Measurements from ENCODE around the gene PPP1R12B.
"Not testable (repeated sequence)": the region's sequence is repeated elsewhere in the genome, so short reads cannot be mapped to it uniquely, and the experiment has no call there.

Gene PPP1R12B

GRCh38 chr1:202585590-202585933 is 237.1 kb downstream of the PPP1R12B start:
- DNase-seq (ENCODE audit: low spot score) = no peak

GRCh38 chr1:202586018-202586821 is 237.7 kb downstream of the PPP1R12B start:
- DNase-seq (ENCODE audit: low spot score) = peak; percentile 68

GRCh38 chr1:202586871-202587270 is 238.4 kb downstream of the PPP1R12B start:
- DNase-seq (ENCODE audit: low spot score) = no peak

- no peak for DNase-seq (ENCODE audit: low spot score)
Observed at GRCh38 chr1:202587859-202588485, 239.5 kb downstream of the PPP1R12B start.

GRCh38 chr1:202588503-202589189 is 240.1 kb downstream of the PPP1R12B start:
- DNase-seq (ENCODE audit: low spot score) = peak; percentile 54

- DNase-seq (ENCODE audit: low spot score) = peak; percentile 84
Observed at GRCh38 chr1:202589190-202589930, 240.9 kb downstream of the PPP1R12B start.

GRCh38 chr1:202590126-202590525 is 241.6 kb downstream of the PPP1R12B start:
- peak; percentile 59 for DNase-seq (ENCODE audit: low spot score)

- peak; percentile 53 for DNase-seq (ENCODE audit: low spot score)
Observed at GRCh38 chr1:202590975-202591411, 242.5 kb downstream of the PPP1R12B start.

- peak; percentile 42 for DNase-seq (ENCODE audit: low spot score)
Observed at GRCh38 chr1:202591515-202591914, 243.0 kb downstream of the PPP1R12B start.

- DNase-seq (ENCODE audit: low spot score) = peak; percentile 25
Observed at GRCh38 chr1:202592146-202592545, 243.6 kb downstream of the PPP1R12B start.

GRCh38 chr1:202593845-202594244 is 245.3 kb downstream of the PPP1R12B start:
- DNase-seq (ENCODE audit: low spot score) = no peak

GRCh38 chr1:202596638-202597037 is 248.1 kb downstream of the PPP1R12B start:
- no peak for DNase-seq (ENCODE audit: low spot score)

GRCh38 chr1:202597090-202597761 is 248.7 kb downstream of the PPP1R12B start:
- DNase-seq (ENCODE audit: low spot score) = no peak

- peak; percentile 75 for DNase-seq (ENCODE audit: low spot score)
Observed at GRCh38 chr1:202599669-202600431, 251.4 kb downstream of the PPP1R12B start.

- no peak for DNase-seq (ENCODE audit: low spot score)
Observed at GRCh38 chr1:202600432-202601041, 252.0 kb downstream of the PPP1R12B start.

GRCh38 chr1:202603435-202603834 is 254.9 kb downstream of the PPP1R12B start:
- DNase-seq (ENCODE audit: low spot score) = no peak

GRCh38 chr1:202605515-202605914 is 257.0 kb downstream of the PPP1R12B start:
- no peak for DNase-seq (ENCODE audit: low spot score)

GRCh38 chr1:202612036-202612435 is 263.5 kb downstream of the PPP1R12B start:
- DNase-seq (ENCODE audit: low spot score) = not testable (repeated sequence)

GRCh38 chr1:202613571-202613970 is 265.1 kb downstream of the PPP1R12B start:
- DNase-seq (ENCODE audit: low spot score) = no peak
